Activated CD8-positive, alpha-beta T cell treated with anti-CD3 and anti-CD28 coated beads for 36 hours (primary cell): ENCODE data around the gene LYSMD4. TPM values are rescaled to one million over a fixed set of nuclear protein-coding genes. Genes with fewer than 3 reads are reported as not detected.
A peak's percentile ranks its signal among the peaks of the same experiment; 100 is the strongest.
"Not testable (repeated sequence)": the region's sequence is repeated elsewhere in the genome, so short reads cannot be mapped to it uniquely, and the experiment has no call there.

Experiments used
- ATAC-seq: fragments of 200-7000 bp; cut with Tn5 transposase; one replicate; pipeline ENCODE4 v1.10.0; 2021; ENCODE audit warnings: mild to moderate bottlenecking, moderate library complexity
- CTCF ChIA-PET: fragments of 350-600 bp; sonication (Branson Sonifier 250); formaldehyde crosslinking; loops from one replicate; lab custom pipeline; 2021; ENCODE audit warnings: antibody characterized with exemption; lab: Charles Lee
- POLR2A ChIA-PET: fragments of 350-600 bp; sonication (Branson Sonifier 250); formaldehyde crosslinking; loops from one replicate; lab custom pipeline; 2021; ENCODE audit warnings: antibody characterized with exemption; lab: Charles Lee
- DNase-seq: peaks from one replicate; pipeline ENCODE4 v3.0.0-alpha.2; 2020
- H3K27ac Mint-ChIP-seq: one replicate; pipeline ENCODE4 v1.8.0; 2021; ENCODE audit warnings: mild to moderate bottlenecking, mixed read lengths
- H3K27me3 Mint-ChIP-seq: one replicate; pipeline ENCODE4 v1.8.0; 2021; ENCODE audit warnings: mixed read lengths
- H3K36me3 Mint-ChIP-seq: one replicate; pipeline ENCODE4 v1.8.0; 2021; ENCODE audit warnings: low read depth, mixed read lengths
- H3K4me1 Mint-ChIP-seq: one replicate; pipeline ENCODE4 v1.8.0; 2021; ENCODE audit warnings: low read depth, mixed read lengths
- H3K4me3 Mint-ChIP-seq: one replicate; pipeline ENCODE4 v1.8.0; 2021; ENCODE audit warnings: mild to moderate bottlenecking, moderate library complexity, mixed read lengths
- H3K9me3 Mint-ChIP-seq: one replicate; pipeline ENCODE4 v1.8.0; 2021; ENCODE audit warnings: mixed read lengths
- CTCF ChIP-seq: fragments of 200-600 bp; IDR thresholded peaks from one replicate; pipeline ENCODE4 v1.8.0; 2022; ENCODE audit warnings: antibody characterized with exemption, mild to moderate bottlenecking
- intact Hi-C: fragments of 100-400 bp; cut with micrococcal nuclease; formaldehyde crosslinking; loops from one replicate; pipeline ENCODE4 v1.10.0; 2022
- total RNA-seq, 2 experiments: library from RNA; stranded (reverse); gene quantifications; one replicate each; pipeline ENCODE4 v1.2.3, GENCODE V29; 2021

Gene LYSMD4
- total RNA-seq, 2 experiments from 2014 or later = 4.5 to 6.6 TPM

GRCh38 chr15:99738021-99738847, 5.0 kb upstream of the LYSMD4 start:
- TF ChIP-seq CTCF = no peak
- ATAC-seq (no peak), DNase-seq (no peak)
- intact Hi-C loops = no loop called here
- H3K4me3 Mint-ChIP-seq = no peak overlapping the region
- ChIA-PET POLR2A (interaction anchor here (1.0 kb wide), 1 partner anchor 17 kb away, joined by 4 read pairs; no protein-coding TSS in a partner anchor), CTCF (interaction anchor here (0.9 to 1.6 kb wide), 2 partner anchors 18 to 34 kb away, joined by 5 to 6 read pairs; no protein-coding TSS in a partner anchor)
- no peak overlapping the region for H3K27ac Mint-ChIP-seq
- no peaks in the 10 kb centered on the region for H3K9me3 Mint-ChIP-seq
- no peaks in the 10 kb centered on the region for H3K36me3 Mint-ChIP-seq
- H3K4me1 Mint-ChIP-seq = peaks cover 6% of the 10 kb centered on the region
- H3K27me3 Mint-ChIP-seq = no peaks in the 10 kb centered on the region

GRCh38 chr15:99736702-99737101, 3.5 kb upstream of the LYSMD4 start:
- H3K36me3 Mint-ChIP-seq = no peaks in the 10 kb centered on the region
- no peak overlapping the region for H3K27ac Mint-ChIP-seq
- TF ChIP-seq CTCF = no peak
- no peaks in the 10 kb centered on the region for H3K9me3 Mint-ChIP-seq
- POLR2A ChIA-PET = interaction anchor here (1.3 kb wide), 1 partner anchor 10 kb away, joined by 3 read pairs; no protein-coding TSS in a partner anchor
- no peaks in the 10 kb centered on the region for H3K27me3 Mint-ChIP-seq
- DNase-seq (no peak), ATAC-seq (no peak)
- peaks cover 12% of the 10 kb centered on the region for H3K4me1 Mint-ChIP-seq
- CTCF ChIA-PET = interaction anchor here (1.1 to 2.0 kb wide), 2 partner anchors 20 to 33 kb away, joined by 3 to 14 read pairs; no protein-coding TSS in a partner anchor
- intact Hi-C loops = no loop called here
- H3K4me3 Mint-ChIP-seq = no peak overlapping the region

- H3K9me3 Mint-ChIP-seq = no peaks in the 10 kb centered on the region
- H3K4me3 Mint-ChIP-seq = no peak overlapping the region
- H3K36me3 Mint-ChIP-seq = no peaks in the 10 kb centered on the region
- intact Hi-C loops = no loop called here
- no peak for TF ChIP-seq CTCF
- DNase-seq = no peak
- H3K4me1 Mint-ChIP-seq = peaks cover 12% of the 10 kb centered on the region
- ChIA-PET CTCF (interaction anchor here (1.1 to 2.0 kb wide), 3 partner anchors 21 to 32 kb away, joined by 3 to 14 read pairs (median 6); no protein-coding TSS in a partner anchor), POLR2A (interaction anchor here (1.3 kb wide), 1 partner anchor 11 kb away, joined by 3 read pairs; no protein-coding TSS in a partner anchor)
- no peaks in the 10 kb centered on the region for H3K27me3 Mint-ChIP-seq
- no peak overlapping the region for H3K27ac Mint-ChIP-seq
- no peak for ATAC-seq
Observed at GRCh38 chr15:99735868-99736267, 2.6 kb upstream of the LYSMD4 start.

GRCh38 chr15:99734575-99734974, 1.3 kb upstream of the LYSMD4 start:
- no peak for DNase-seq
- Mint-ChIP-seq H3K4me1 (peaks cover 17% of the 10 kb centered on the region), H3K9me3 (no peaks in the 10 kb centered on the region), H3K27me3 (no peaks in the 10 kb centered on the region), H3K4me3 (no peak overlapping the region), H3K27ac (peak overlapping the region; percentile 26), H3K36me3 (no peaks in the 10 kb centered on the region)
- ChIA-PET POLR2A (interaction anchor here (0.8 to 1.3 kb wide), 2 partner anchors 32 to 170 kb away, joined by 3 to 4 read pairs; no protein-coding TSS in a partner anchor), CTCF (interaction anchor here (1.1 kb wide), 1 partner anchor 234 kb away, joined by 3 read pairs; no protein-coding TSS in a partner anchor)
- intact Hi-C loops = no loop called here
- TF ChIP-seq CTCF = no peak
- no peak for ATAC-seq

GRCh38 chr15:99734040-99734291, 729 bp upstream of the LYSMD4 start:
- H3K4me1 Mint-ChIP-seq = peaks cover 17% of the 10 kb centered on the region
- peak overlapping the region; percentile 94 for H3K27ac Mint-ChIP-seq
- H3K27me3 Mint-ChIP-seq, H3K9me3 Mint-ChIP-seq, ATAC-seq, H3K36me3 Mint-ChIP-seq, intact Hi-C loops, DNase-seq: not testable (repeated sequence)
- ChIA-PET CTCF (interaction anchor here (1.0 to 2.6 kb wide), 2 partner anchors 20 to 462 kb away, joined by 7 to 12 read pairs; no protein-coding TSS in a partner anchor), POLR2A (interaction anchor here (1.1 to 2.4 kb wide), 5 partner anchors 17 to 169 kb away, joined by 3 to 6 read pairs (median 4); no protein-coding TSS in a partner anchor)
- H3K4me3 Mint-ChIP-seq = peak overlapping the region; percentile 79
